ENCODE measurements around the gene NPL.

DNA sequence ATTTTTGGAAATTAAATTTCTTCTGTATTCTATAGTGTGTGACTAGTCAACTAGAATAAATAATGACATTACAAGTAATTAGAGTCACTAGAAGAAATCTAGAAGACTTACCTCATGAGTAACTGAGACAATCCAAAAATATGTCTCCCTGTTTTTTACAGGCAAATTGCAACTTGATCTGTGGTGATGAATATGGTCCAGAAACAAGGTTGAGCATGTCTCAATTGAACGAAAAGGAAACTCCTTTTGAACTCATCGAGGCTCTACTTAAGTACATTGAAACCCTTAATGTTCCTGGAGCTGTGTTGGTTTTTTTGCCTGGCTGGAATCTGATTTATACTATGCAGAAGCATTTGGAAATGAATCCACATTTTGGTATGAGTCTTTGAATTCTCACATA lies 86.3 kb downstream of the NPL start:
- TF ChIP-seq CTCF (conservative IDR thresholded peaks at IDR 0.05) (no peak), ZFX (IDR thresholded peaks at IDR 0.05) (no peak)
